Neural cell (in vitro differentiated cells): ENCODE results near the gene BABAM2. TPM values are rescaled to one million over a fixed set of nuclear protein-coding genes. Genes with fewer than 3 reads are reported as not detected.

ENCODE experiments used
- H2AFZ ChIP-seq: fragments of 200-600, 300-800 bp; sonication (generic), shearing (Covaris generic); 2 replicates; pipeline ENCODE4 v1.6.0; 2014; ENCODE audit warnings: low read depth, mild to moderate bottlenecking, antibody characterized with exemption, low read length, moderate library complexity
- H3F3A ChIP-seq: fragments of 200-600 bp; shearing (Covaris generic); 2 replicates; pipeline ENCODE4 v1.6.1; 2016; ENCODE audit warnings: mild to moderate bottlenecking, moderate library complexity, mixed read lengths, antibody characterized with exemption, low read length; ENCODE audit not compliant: insufficient read depth, poor library complexity, severe bottlenecking
- H3K27ac ChIP-seq: fragments of 200-600, 300-800 bp; sonication (generic), shearing (Covaris generic); 2 replicates; pipeline ENCODE4 v1.5.1; 2014; ENCODE audit warnings: mild to moderate bottlenecking, low read length, moderate library complexity
- H3K27me3 ChIP-seq: fragments of 300-800, 200-600 bp; sonication (generic), shearing (Covaris generic); 2 replicates; pipeline ENCODE4 v1.6.0; 2014; ENCODE audit warnings: mild to moderate bottlenecking, low read depth, low read length, moderate library complexity; ENCODE audit not compliant: insufficient read depth
- H3K36me3 ChIP-seq: fragments of 300-800, 200-600 bp; sonication (generic), shearing (Covaris generic); 2 replicates; pipeline ENCODE4 v1.5.1; 2014; ENCODE audit warnings: mild to moderate bottlenecking, antibody characterized with exemption, low read length, moderate library complexity; ENCODE audit not compliant: insufficient read depth
- H3K4me2 ChIP-seq: fragments of 300-800, 200-600 bp; sonication (generic), shearing (Covaris generic); 2 replicates; pipeline ENCODE4 v1.6.0; 2014; ENCODE audit warnings: mild to moderate bottlenecking, low read length
- H3K4me3 ChIP-seq: fragments of 300-800, 200-600 bp; sonication (generic), shearing (Covaris generic); 2 replicates; pipeline ENCODE4 v1.5.1; 2014; ENCODE audit warnings: mild to moderate bottlenecking, low read length, moderate library complexity
- H3K79me2 ChIP-seq: fragments of 200-600 bp; shearing (Covaris generic); replicated peaks from 2 replicates; pipeline ENCODE4 v1.6.0; 2014; ENCODE audit warnings: mild to moderate bottlenecking, low read length, moderate library complexity; ENCODE audit not compliant: insufficient read depth
- H3K9ac ChIP-seq: fragments of 300-800, 200-600 bp; sonication (generic), shearing (Covaris generic); 2 replicates; pipeline ENCODE4 v1.6.1; 2016; ENCODE audit warnings: mild to moderate bottlenecking, low read length, mixed read lengths
- H3K9me2 ChIP-seq: fragments of 200-600 bp; shearing (Covaris generic); 2 replicates; pipeline ENCODE4 v1.6.1; 2016; ENCODE audit warnings: mild to moderate bottlenecking, low read length, mixed read lengths; ENCODE audit not compliant: insufficient read depth
- H3K9me3 ChIP-seq: fragments of 200-600, 300-800 bp; sonication (generic), shearing (Covaris generic); 2 replicates; pipeline ENCODE4 v1.6.1; 2016; ENCODE audit warnings: mild to moderate bottlenecking, mixed run types, low read length, moderate library complexity, mixed read lengths
- H4K20me1 ChIP-seq: fragments of 200-600 bp; shearing (Covaris generic); 2 replicates; pipeline ENCODE4 v1.6.1; 2016; ENCODE audit warnings: mild to moderate bottlenecking, mixed run types; ENCODE audit not compliant: insufficient read depth
- EP300 ChIP-seq: fragments of 450-650 bp; conservative IDR thresholded peaks from 2 replicates; pipeline ENCODE4 v1.6.1; 2014; ENCODE audit warnings: antibody characterized with exemption, mild to moderate bottlenecking, moderate library complexity; ENCODE audit not compliant: poor library complexity, severe bottlenecking
- EZH2 ChIP-seq: fragments of 200-600, 300-800 bp; shearing (Covaris generic), sonication (generic); IDR thresholded peaks from 2 replicates; pipeline ENCODE4 v1.6.1; 2014; ENCODE audit warnings: antibody characterized with exemption, low read length, borderline replicate concordance, mild to moderate bottlenecking; ENCODE audit not compliant: insufficient read depth, poor library complexity, severe bottlenecking
- MXI1 ChIP-seq: fragments of 450-650 bp; conservative IDR thresholded peaks from 2 replicates; pipeline ENCODE4 v1.6.1; 2014; ENCODE audit warnings: antibody characterized with exemption, mild to moderate bottlenecking; ENCODE audit not compliant: poor library complexity, severe bottlenecking
- POLR2AphosphoS5 ChIP-seq: IDR thresholded peaks from 2 replicates; pipeline ENCODE4 v1.6.1; 2012
- RAD21 ChIP-seq: fragments of 450-650 bp; conservative IDR thresholded peaks from 2 replicates; pipeline ENCODE4 v1.6.1; 2014; ENCODE audit warnings: antibody characterized with exemption, mild to moderate bottlenecking, moderate library complexity
- SMC3 ChIP-seq: fragments of 450-650 bp; conservative IDR thresholded peaks from 2 replicates; pipeline ENCODE4 v1.6.1; 2014; ENCODE audit warnings: antibody characterized with exemption, mild to moderate bottlenecking, moderate library complexity; ENCODE audit not compliant: poor library complexity
- TAF1 ChIP-seq: IDR thresholded peaks from 2 replicates; pipeline ENCODE4 v1.6.1; 2012; ENCODE audit warnings: low read depth
- polyA plus RNA-seq: library from polyadenylated mRNA; depleted of rRNA; stranded (reverse); fragments of >200 nt; gene quantifications from 2 replicates; pipeline ENCODE4 v1.2.3, GENCODE V29; 2014
- TF ChIP-seq, protein P1 (sequence below): fragments of 450-650 bp; IDR thresholded peaks from 2 replicates; pipeline ENCODE4 v1.5.1; 2014; ENCODE audit warnings: antibody characterized with exemption, mild to moderate bottlenecking, moderate library complexity; ENCODE audit not compliant: poor library complexity, severe bottlenecking
- TF ChIP-seq, protein P2 (sequence below): IDR thresholded peaks from 2 replicates; pipeline ENCODE4 v1.6.1; 2012; ENCODE audit warnings: borderline replicate concordance

Gene BABAM2
- polyA plus RNA-seq, 1 donor from 2014 or later, result 15.3 TPM

DNA sequence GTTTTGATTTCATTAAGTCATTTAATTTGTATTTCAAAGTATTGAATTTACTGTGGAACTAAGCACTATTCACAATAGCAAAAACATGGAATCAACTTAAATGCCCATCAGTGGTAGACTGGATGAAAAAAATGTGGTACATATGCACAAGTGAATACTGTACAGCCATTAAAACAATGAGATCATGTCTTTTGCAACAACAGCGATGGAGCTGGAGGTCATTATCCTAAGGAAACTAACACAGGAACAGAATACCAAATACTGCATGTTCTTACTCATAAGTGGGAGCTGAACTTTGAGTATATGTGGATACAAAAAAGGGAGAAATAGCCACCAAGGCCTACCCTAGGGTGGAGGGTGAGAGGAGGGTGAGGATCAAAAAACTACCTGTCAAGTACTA is 164.4 kb downstream of the BABAM2 start:
- H2AFZ ChIP-seq, result no peak overlapping the region
- H3K79me2 ChIP-seq, result no peaks in the 10 kb centered on the region
- H3F3A ChIP-seq, result no peaks in the 10 kb centered on the region
- H4K20me1 ChIP-seq, result no peaks in the 10 kb centered on the region
- H3K9me3 ChIP-seq, result no peaks in the 10 kb centered on the region
- no peak overlapping the region for H3K9ac ChIP-seq
- H3K27me3 ChIP-seq, result no peaks in the 10 kb centered on the region
- H3K36me3 ChIP-seq, result no peaks in the 10 kb centered on the region
- no peak overlapping the region for H3K27ac ChIP-seq
- no peak overlapping the region for H3K4me2 ChIP-seq
- H3K4me3 ChIP-seq, result no peak overlapping the region
- no peaks in the 10 kb centered on the region for H3K9me2 ChIP-seq
- TF ChIP-seq EP300, result no peak
- TF ChIP-seq MXI1, result no peak
- TF ChIP-seq, protein P1, sequence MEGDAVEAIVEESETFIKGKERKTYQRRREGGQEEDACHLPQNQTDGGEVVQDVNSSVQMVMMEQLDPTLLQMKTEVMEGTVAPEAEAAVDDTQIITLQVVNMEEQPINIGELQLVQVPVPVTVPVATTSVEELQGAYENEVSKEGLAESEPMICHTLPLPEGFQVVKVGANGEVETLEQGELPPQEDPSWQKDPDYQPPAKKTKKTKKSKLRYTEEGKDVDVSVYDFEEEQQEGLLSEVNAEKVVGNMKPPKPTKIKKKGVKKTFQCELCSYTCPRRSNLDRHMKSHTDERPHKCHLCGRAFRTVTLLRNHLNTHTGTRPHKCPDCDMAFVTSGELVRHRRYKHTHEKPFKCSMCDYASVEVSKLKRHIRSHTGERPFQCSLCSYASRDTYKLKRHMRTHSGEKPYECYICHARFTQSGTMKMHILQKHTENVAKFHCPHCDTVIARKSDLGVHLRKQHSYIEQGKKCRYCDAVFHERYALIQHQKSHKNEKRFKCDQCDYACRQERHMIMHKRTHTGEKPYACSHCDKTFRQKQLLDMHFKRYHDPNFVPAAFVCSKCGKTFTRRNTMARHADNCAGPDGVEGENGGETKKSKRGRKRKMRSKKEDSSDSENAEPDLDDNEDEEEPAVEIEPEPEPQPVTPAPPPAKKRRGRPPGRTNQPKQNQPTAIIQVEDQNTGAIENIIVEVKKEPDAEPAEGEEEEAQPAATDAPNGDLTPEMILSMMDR, result no peak
- no peak for TF ChIP-seq POLR2AphosphoS5
- TF ChIP-seq TAF1, result no peak
- no peak for TF ChIP-seq EZH2
- TF ChIP-seq, protein P2, sequence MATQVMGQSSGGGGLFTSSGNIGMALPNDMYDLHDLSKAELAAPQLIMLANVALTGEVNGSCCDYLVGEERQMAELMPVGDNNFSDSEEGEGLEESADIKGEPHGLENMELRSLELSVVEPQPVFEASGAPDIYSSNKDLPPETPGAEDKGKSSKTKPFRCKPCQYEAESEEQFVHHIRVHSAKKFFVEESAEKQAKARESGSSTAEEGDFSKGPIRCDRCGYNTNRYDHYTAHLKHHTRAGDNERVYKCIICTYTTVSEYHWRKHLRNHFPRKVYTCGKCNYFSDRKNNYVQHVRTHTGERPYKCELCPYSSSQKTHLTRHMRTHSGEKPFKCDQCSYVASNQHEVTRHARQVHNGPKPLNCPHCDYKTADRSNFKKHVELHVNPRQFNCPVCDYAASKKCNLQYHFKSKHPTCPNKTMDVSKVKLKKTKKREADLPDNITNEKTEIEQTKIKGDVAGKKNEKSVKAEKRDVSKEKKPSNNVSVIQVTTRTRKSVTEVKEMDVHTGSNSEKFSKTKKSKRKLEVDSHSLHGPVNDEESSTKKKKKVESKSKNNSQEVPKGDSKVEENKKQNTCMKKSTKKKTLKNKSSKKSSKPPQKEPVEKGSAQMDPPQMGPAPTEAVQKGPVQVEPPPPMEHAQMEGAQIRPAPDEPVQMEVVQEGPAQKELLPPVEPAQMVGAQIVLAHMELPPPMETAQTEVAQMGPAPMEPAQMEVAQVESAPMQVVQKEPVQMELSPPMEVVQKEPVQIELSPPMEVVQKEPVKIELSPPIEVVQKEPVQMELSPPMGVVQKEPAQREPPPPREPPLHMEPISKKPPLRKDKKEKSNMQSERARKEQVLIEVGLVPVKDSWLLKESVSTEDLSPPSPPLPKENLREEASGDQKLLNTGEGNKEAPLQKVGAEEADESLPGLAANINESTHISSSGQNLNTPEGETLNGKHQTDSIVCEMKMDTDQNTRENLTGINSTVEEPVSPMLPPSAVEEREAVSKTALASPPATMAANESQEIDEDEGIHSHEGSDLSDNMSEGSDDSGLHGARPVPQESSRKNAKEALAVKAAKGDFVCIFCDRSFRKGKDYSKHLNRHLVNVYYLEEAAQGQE, result no peak
- no peak for TF ChIP-seq RAD21
- no peak for TF ChIP-seq SMC3

DNA sequence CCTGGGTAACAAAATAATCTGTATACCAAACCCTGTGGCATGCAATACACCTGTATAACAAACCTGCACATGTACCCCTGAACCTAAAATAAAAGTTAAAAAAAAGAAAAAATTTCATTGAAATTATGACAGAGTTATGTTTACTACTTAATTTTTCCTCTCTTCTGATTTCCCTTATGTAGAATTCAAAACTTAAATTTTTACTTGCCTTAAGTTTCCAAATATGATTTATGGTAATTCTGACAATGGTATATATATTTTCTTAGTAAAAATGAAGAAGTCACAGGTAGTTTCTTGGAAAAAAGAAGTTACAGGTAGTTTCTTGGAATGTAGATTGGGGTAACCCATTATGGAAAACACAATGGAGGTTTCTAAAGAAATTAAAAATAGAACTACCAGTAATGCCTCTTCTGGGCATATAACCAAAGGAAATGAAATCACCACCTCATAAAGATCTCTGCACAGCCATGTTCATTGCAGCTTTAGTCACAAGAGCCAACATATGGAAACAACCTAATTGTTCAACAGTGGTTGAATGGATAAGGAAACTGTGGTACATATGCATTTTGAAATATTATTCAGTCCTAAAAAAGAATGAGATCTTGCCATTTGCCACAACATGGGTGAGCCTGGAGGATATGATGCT is 164.9 kb downstream of the BABAM2 start:
- H3K27me3 ChIP-seq, result no peaks in the 10 kb centered on the region
- no peaks in the 10 kb centered on the region for H3F3A ChIP-seq
- no peak overlapping the region for H3K4me2 ChIP-seq
- TF ChIP-seq SMC3, result no peak
- TF ChIP-seq TAF1, result no peak
- TF ChIP-seq, protein P2, result no peak
- TF ChIP-seq EP300, result no peak
- TF ChIP-seq RAD21, result no peak
- TF ChIP-seq, protein P1, result no peak
- TF ChIP-seq EZH2, result no peak
- TF ChIP-seq POLR2AphosphoS5, result no peak
- TF ChIP-seq MXI1, result no peak
- H3K9me3 ChIP-seq, result no peaks in the 10 kb centered on the region
- no peaks in the 10 kb centered on the region for H3K9me2 ChIP-seq
- H2AFZ ChIP-seq, result no peak overlapping the region
- H3K4me3 ChIP-seq, result no peak overlapping the region
- H4K20me1 ChIP-seq, result no peaks in the 10 kb centered on the region
- H3K79me2 ChIP-seq, result no peaks in the 10 kb centered on the region
- H3K36me3 ChIP-seq, result no peaks in the 10 kb centered on the region
- H3K27ac ChIP-seq, result no peak overlapping the region
- no peak overlapping the region for H3K9ac ChIP-seq
